SK-N-SH (cell line): ENCODE results near the gene GMPPB. TPM values are rescaled to one million over a fixed set of nuclear protein-coding genes. Genes with fewer than 3 reads are reported as not detected.
"Not testable (repeated sequence)": the region's sequence is repeated elsewhere in the genome, so short reads cannot be mapped to it uniquely, and the experiment has no call there.

Experiments
- CTCF ChIA-PET: fragments of 300-600, 350-600 bp; formaldehyde crosslinking; extraction: SDS; loops from one replicate; lab custom pipeline; 2021; lab: Yijun Ruan, JAX
- POLR2A ChIA-PET: fragments of 350-600 bp; sonication (Branson Sonifier 250); formaldehyde crosslinking; extraction: SDS; loops from one replicate; lab custom pipeline; 2020; ENCODE audit warnings: antibody characterized with exemption, inconsistent platforms; lab: Yijun Ruan, JAX
- DNase-seq: peaks from one replicate; pipeline ENCODE4 v3.0.0; 2012
- H2AFZ ChIP-seq: fragments of 200-600 bp; sonication (generic); 2 replicates; pipeline ENCODE4 v1.8.1; 2016; ENCODE audit warnings: antibody characterized with exemption, mild to moderate bottlenecking, low read depth
- H3F3A ChIP-seq: fragments of 200-600 bp; sonication (generic); replicated peaks from 2 replicates; pipeline ENCODE3; 2016; ENCODE audit warnings: antibody characterized with exemption, mild to moderate bottlenecking; ENCODE audit not compliant: insufficient read depth
- H3K27ac ChIP-seq, 2 experiments: fragments of 200-500 bp in 1 of 2; fragments of 200-600 bp in 1 of 2; sonication (Bioruptor generic) in 1 of 2; sonication (generic), shearing (Covaris generic) in 1 of 2; 2 replicates each; pipeline versions ENCODE4 v1.5.1 to v1.6.1; 2014 to 2016; ENCODE audit warnings: low read depth in 2 of 2, inconsistent platforms in 1 of 2, low read length in 1 of 2, mild to moderate bottlenecking in 1 of 2, mixed read lengths in 1 of 2
- H3K27me3 ChIP-seq: fragments of 200-600 bp; sonication (generic), shearing (Covaris generic); 2 replicates; pipeline ENCODE4 v1.6.1; 2016; ENCODE audit warnings: mixed run types; ENCODE audit not compliant: insufficient read depth
- H3K36me3 ChIP-seq, 2 experiments: fragments of 200-500 bp in 1 of 2; fragments of 200-600 bp in 1 of 2; sonication (Bioruptor generic) in 1 of 2; sonication (generic) in 1 of 2; replicated peaks in 1 of 2; 2 replicates each; pipeline versions ENCODE3 to v1.5.1; 2014 to 2016; ENCODE audit warnings: low read length in 1 of 2, mild to moderate bottlenecking in 1 of 2; ENCODE audit not compliant: insufficient read depth in 2 of 2, control insufficient read depth in 1 of 2
- H3K4me1 ChIP-seq, 2 experiments: fragments of 200-500 bp in 1 of 2; fragments of 200-600 bp in 1 of 2; sonication (Bioruptor generic) in 1 of 2; sonication (generic), shearing (Covaris generic) in 1 of 2; 2 replicates each; pipeline versions ENCODE4 v1.5.1 to v1.6.1; 2014 to 2016; ENCODE audit warnings: low read depth in 1 of 2, low read length in 1 of 2, mixed run types in 1 of 2; ENCODE audit not compliant: insufficient read depth in 2 of 2, control insufficient read depth in 1 of 2
- H3K4me2 ChIP-seq: fragments of 200-600 bp; sonication (generic), shearing (Covaris generic); 2 replicates; pipeline ENCODE4 v1.6.1; 2017; ENCODE audit warnings: mixed run types
- H3K4me3 ChIP-seq, 2 experiments: fragments of 200-500 bp in 1 of 2; fragments of 200-600 bp in 1 of 2; sonication (Bioruptor generic) in 1 of 2; sonication (generic), shearing (Covaris generic) in 1 of 2; 2 replicates each; pipeline versions ENCODE4 v1.5.1 to v1.8.1; 2014 to 2016; ENCODE audit warnings: low read depth in 2 of 2, inconsistent platforms in 1 of 2, low read length in 1 of 2, mild to moderate bottlenecking in 1 of 2, mixed read lengths in 1 of 2, moderate library complexity in 1 of 2
- H3K79me2 ChIP-seq: fragments of 200-600 bp; sonication (generic); 2 replicates; pipeline ENCODE4 v1.8.1; 2017; ENCODE audit warnings: mild to moderate bottlenecking; ENCODE audit not compliant: insufficient read depth
- H3K9ac ChIP-seq: fragments of 200-600 bp; sonication (generic); 2 replicates; pipeline ENCODE4 v1.6.1; 2017; ENCODE audit warnings: mixed run types
- H3K9me2 ChIP-seq: fragments of 200-600 bp; sonication (generic); 2 replicates; pipeline ENCODE4 v1.6.1; 2017; ENCODE audit warnings: mixed run types
- H3K9me3 ChIP-seq: fragments of 200-600 bp; sonication (generic); 2 replicates; pipeline ENCODE4 v1.6.1; 2017; ENCODE audit warnings: mixed run types, mild to moderate bottlenecking, moderate library complexity
- H4K20me1 ChIP-seq: fragments of 200-600 bp; sonication (generic); 2 replicates; pipeline ENCODE4 v1.6.1; 2017; ENCODE audit warnings: mild to moderate bottlenecking, mixed run types; ENCODE audit not compliant: insufficient read depth
- REST ChIP-seq: IDR thresholded peaks from 2 replicates; pipeline ENCODE4 v1.6.1; 2012; ENCODE audit warnings: mild to moderate bottlenecking, low read depth, low read length, moderate library complexity
- WGBS: methylation state at CpG from one replicate; pipeline ENCODE4 v1.1.6; 2017; ENCODE audit warnings: low lambda C conversion rate; 5-methylcytosine and 5-hydroxymethylcytosine counted together
- polyA plus RNA-seq, 3 experiments: library from polyadenylated mRNA; depleted of rRNA; stranded (reverse); fragments of >200 nt; gene quantifications; 2 replicates each; pipeline ENCODE4 v1.2.3, GENCODE V29; 2012

Gene GMPPB
- polyA plus RNA-seq, 1 of the 3 experiments (the other 2 are of a cell fraction): 25.1 TPM

- WGBS: 94% methylated on average over 3 of the region's 3 CpGs
- H3F3A ChIP-seq, H4K20me1 ChIP-seq, DNase-seq, H3K9me2 ChIP-seq, H3K36me3 ChIP-seq, POLR2A ChIA-PET, H3K4me3 ChIP-seq, H3K9me3 ChIP-seq, H3K9ac ChIP-seq, H2AFZ ChIP-seq, H3K27ac ChIP-seq, H3K27me3 ChIP-seq, H3K4me2 ChIP-seq: not testable (repeated sequence)
- CTCF ChIA-PET: interaction anchor here (0.7 to 0.8 kb wide), 2 partner anchors 10 to 152 kb away, joined by 3 read pairs; no protein-coding TSS in a partner anchor
- Histone ChIP-seq H3K4me1 (peaks cover 5 to 27% of the 10 kb centered on the region in 2 experiments; a peak in 2 of 4 replicates), H3K79me2 (peaks cover 28% of the 10 kb centered on the region)
Observed at GRCh38 chr3:49691481-49691880, 32.3 kb downstream of the GMPPB start.

- H4K20me1 ChIP-seq, H3K9ac ChIP-seq, H3K9me3 ChIP-seq, H3F3A ChIP-seq, H3K36me3 ChIP-seq, H3K27me3 ChIP-seq, POLR2A ChIA-PET, H3K9me2 ChIP-seq, H3K27ac ChIP-seq, H3K4me3 ChIP-seq, DNase-seq, H2AFZ ChIP-seq: not testable (repeated sequence)
- WGBS: 86% methylated on average over 3 of the region's 3 CpGs
- peaks cover 28% of the 10 kb centered on the region for H3K79me2 ChIP-seq
- peaks cover 5 to 27% of the 10 kb centered on the region in 2 experiments; a peak in 2 of 4 replicates for H3K4me1 ChIP-seq
- CTCF ChIA-PET: interaction anchor here (0.7 to 0.8 kb wide), 2 partner anchors 10 to 151 kb away, joined by 3 read pairs; no protein-coding TSS in a partner anchor
- peak overlapping the region; percentile 83 for H3K4me2 ChIP-seq
Observed at GRCh38 chr3:49690856-49691255, 32.9 kb downstream of the GMPPB start.

- POLR2A ChIA-PET: not testable (repeated sequence)
Observed at GRCh38 chr3:49689908-49690624, 33.7 kb downstream of the GMPPB start.

More at GRCh38 chr3:49689908-49690624, 33.7 kb downstream of the GMPPB start:
- not testable (repeated sequence) for H3K9me3 ChIP-seq, H4K20me1 ChIP-seq, H3F3A ChIP-seq, H3K36me3 ChIP-seq, H3K9me2 ChIP-seq, H3K27me3 ChIP-seq
- Histone ChIP-seq H3K4me3 (peak overlapping the region; percentile 84 to 92), H2AFZ (peak overlapping the region; percentile 74; the same call in 1 of the 2 replicates), H3K4me1 (peaks cover 5 to 27% of the 10 kb centered on the region in 2 experiments; a peak in 2 of 4 replicates), H3K4me2 (peak overlapping the region; percentile 83), H3K27ac (peak overlapping the region in 1 of 2 experiments; percentile 84; a peak in 1 of 4 replicates), H3K9ac (peak overlapping the region; percentile 87), H3K79me2 (peaks cover 28% of the 10 kb centered on the region)
- CTCF ChIA-PET: interaction anchor here (1.4 kb wide), 1 partner anchor 151 kb away, joined by 3 read pairs; no protein-coding TSS in a partner anchor
- TF ChIP-seq REST: peak; percentile 53; the same call in 1 of the 2 replicates
- WGBS: 1% methylated on average over 14 of the region's 16 CpGs
- DNase-seq: peak; percentile 50
